Spleen (tissue), 11 donors: ENCODE results near the gene DDX21. TPM values are rescaled to one million over a fixed set of nuclear protein-coding genes. Genes with fewer than 3 reads are reported as not detected.

Experiments
- DNase-seq: peaks from one replicate; pipeline ENCODE4 v3.0.0-alpha.2; 2020
- H3K27ac ChIP-seq, 8 donors: fragments of 200-600 bp; sonication (generic) in 7 of 8; 1 replicate in 4 of 8; 2 replicates in 4 of 8; pipeline versions ENCODE4 v1.5.0 to v1.8.0; 2016 to 2021; ENCODE audit warnings: inconsistent platforms in 4 of 8, mild to moderate bottlenecking in 4 of 8, moderate library complexity in 1 of 8
- H3K27me3 ChIP-seq, 7 donors: fragments of 200-600 bp; sonication (generic) in 6 of 7; replicated peaks in 1 of 7; 1 replicate in 4 of 7; 2 replicates in 3 of 7; pipeline versions ENCODE4 v1.5.0 to v1.8.0; 2016 to 2021; ENCODE audit warnings: inconsistent platforms in 3 of 7, mild to moderate bottlenecking in 1 of 7
- H3K36me3 ChIP-seq, 6 donors: fragments of 200-600 bp; sonication (generic) in 5 of 6; 1 replicate in 4 of 6; 2 replicates in 2 of 6; pipeline versions ENCODE4 v1.5.0 to v1.8.0; 2016 to 2021; ENCODE audit warnings: inconsistent platforms in 2 of 6
- H3K4me1 ChIP-seq, 6 donors: fragments of 200-600 bp; sonication (generic) in 5 of 6; 1 replicate in 3 of 6; 2 replicates in 3 of 6; pipeline versions ENCODE4 v1.5.0 to v1.8.0; 2016 to 2021; ENCODE audit warnings: inconsistent platforms in 3 of 6
- H3K4me3 ChIP-seq, 8 donors: fragments of 200-600 bp; sonication (generic) in 7 of 8; 1 replicate in 4 of 8; 2 replicates in 4 of 8; pipeline versions ENCODE4 v1.5.0 to v1.8.0; 2016 to 2021; ENCODE audit warnings: inconsistent platforms in 4 of 8, mild to moderate bottlenecking in 4 of 8, moderate library complexity in 2 of 8
- H3K9me3 ChIP-seq, 8 donors: fragments of 200-600 bp; sonication (generic) in 7 of 8; 1 replicate in 4 of 8; 2 replicates in 4 of 8; pipeline versions ENCODE4 v1.5.0 to v1.8.0; 2016 to 2021; ENCODE audit warnings: inconsistent platforms in 4 of 8
- POLR2A ChIP-seq, 3 donors: fragments of 450-650 bp; IDR thresholded peaks; one replicate each; pipeline ENCODE4 v1.5.1; 2017; ENCODE audit warnings: antibody characterized with exemption in 3 of 3, mild to moderate bottlenecking in 1 of 3
- POLR2AphosphoS5 ChIP-seq, 3 donors: sonication (generic); formaldehyde crosslinking; IDR thresholded peaks; one replicate each; pipeline ENCODE4 v1.5.1; 2017; ENCODE audit warnings: antibody characterized with exemption in 3 of 3
- WGBS, 5 donors: extraction: QIAGEN DNeasy Blood & Tissue Kit in 3 of 5; methylation state at CpG; one replicate each; pipeline versions ENCODE4 v1.1.5 to v1.1.7; 2013 to 2018; 5-methylcytosine and 5-hydroxymethylcytosine counted together
- intact Hi-C: fragments of 100-400 bp; cut with DNase I; formaldehyde crosslinking; loops from one replicate; pipeline ENCODE4 v1.15.0; 2023; ENCODE audit warnings: low total_unique reads
- polyA plus RNA-seq, 3 donors: library from polyadenylated mRNA; stranded (reverse); fragments of 200-250 nt; gene quantifications; one replicate each; pipeline ENCODE4 v1.2.1, GENCODE V29; 2013
- total RNA-seq, 7 donors: library from RNA; depleted of rRNA in 3 of 7; stranded (reverse); fragments of >200 nt in 3 of 7; fragmentation: NEBNext Ultra II Directional in 4 of 7; extraction: Animal tissue kit (Norgen Biotek cat#: 25700) in 4 of 7; gene quantifications; one replicate each; pipeline versions ENCODE4 v1.1.0 to v1.2.1, GENCODE V29; 2016 to 2021
- TF ChIP-seq, protein P1 (sequence below), 11 experiments: fragments of 200-600 bp in 7 of 11; fragments of 450-650 bp in 4 of 11; sonication (generic) in 4 of 11; IDR thresholded peaks in 8 of 11; conservative IDR thresholded peaks in 3 of 11; 1 replicate in 7 of 11; 2 replicates in 4 of 11; pipeline versions ENCODE4 v1.4.0 to v1.8.0; 2016 to 2021; ENCODE audit warnings: antibody characterized with exemption in 11 of 11, inconsistent platforms in 4 of 11, mild to moderate bottlenecking in 1 of 11
- donor health status: healthy with polysubstance abuse.
- donor health status: DM: no; HTN: no; CAD: no; lungs with moderate emphysema.
- donor health status: DM: no; HTN: no; CAD: no.
- donor health status: Bipolar disorder and iron deficiency.
- donor health status: healthy.
- donor health status: DM: no; HTN: no; CAD: no.
- donor health status: DM: yes; HTN: yes; CAD: no.

Gene DDX21
- total and polyA plus RNA-seq, 10 donors = 15.7 to 70.0 (median 49.0) TPM

GRCh38 chr10:68981074-68981473, 25.1 kb downstream of the DDX21 start:
- Histone ChIP-seq H3K9me3 (no peaks in the 10 kb centered on the region), H3K4me3 (no peak overlapping the region), H3K36me3 (peaks cover 0 to 100% (median 88%) of the 10 kb centered on the region in 6 donors), H3K27me3 (no peaks in the 10 kb centered on the region), H3K27ac (no peak overlapping the region), H3K4me1 (no peaks in the 10 kb centered on the region)
- intact Hi-C loops = no loop called here
- TF ChIP-seq, protein P1, sequence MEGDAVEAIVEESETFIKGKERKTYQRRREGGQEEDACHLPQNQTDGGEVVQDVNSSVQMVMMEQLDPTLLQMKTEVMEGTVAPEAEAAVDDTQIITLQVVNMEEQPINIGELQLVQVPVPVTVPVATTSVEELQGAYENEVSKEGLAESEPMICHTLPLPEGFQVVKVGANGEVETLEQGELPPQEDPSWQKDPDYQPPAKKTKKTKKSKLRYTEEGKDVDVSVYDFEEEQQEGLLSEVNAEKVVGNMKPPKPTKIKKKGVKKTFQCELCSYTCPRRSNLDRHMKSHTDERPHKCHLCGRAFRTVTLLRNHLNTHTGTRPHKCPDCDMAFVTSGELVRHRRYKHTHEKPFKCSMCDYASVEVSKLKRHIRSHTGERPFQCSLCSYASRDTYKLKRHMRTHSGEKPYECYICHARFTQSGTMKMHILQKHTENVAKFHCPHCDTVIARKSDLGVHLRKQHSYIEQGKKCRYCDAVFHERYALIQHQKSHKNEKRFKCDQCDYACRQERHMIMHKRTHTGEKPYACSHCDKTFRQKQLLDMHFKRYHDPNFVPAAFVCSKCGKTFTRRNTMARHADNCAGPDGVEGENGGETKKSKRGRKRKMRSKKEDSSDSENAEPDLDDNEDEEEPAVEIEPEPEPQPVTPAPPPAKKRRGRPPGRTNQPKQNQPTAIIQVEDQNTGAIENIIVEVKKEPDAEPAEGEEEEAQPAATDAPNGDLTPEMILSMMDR (IDR thresholded peaks at IDR 0.05 in 8 of 11, conservative IDR thresholded peaks at IDR 0.05 in 3 of 11) = no peak
- TF ChIP-seq POLR2AphosphoS5 (IDR thresholded peaks at IDR 0.05) (no peak), POLR2A (IDR thresholded peaks at IDR 0.05) (no peak)
- WGBS, 5 donors = 94 to 100% (median 97%) methylated on average over 1 of the region's 1 CpG
- no peak for DNase-seq

DNA sequence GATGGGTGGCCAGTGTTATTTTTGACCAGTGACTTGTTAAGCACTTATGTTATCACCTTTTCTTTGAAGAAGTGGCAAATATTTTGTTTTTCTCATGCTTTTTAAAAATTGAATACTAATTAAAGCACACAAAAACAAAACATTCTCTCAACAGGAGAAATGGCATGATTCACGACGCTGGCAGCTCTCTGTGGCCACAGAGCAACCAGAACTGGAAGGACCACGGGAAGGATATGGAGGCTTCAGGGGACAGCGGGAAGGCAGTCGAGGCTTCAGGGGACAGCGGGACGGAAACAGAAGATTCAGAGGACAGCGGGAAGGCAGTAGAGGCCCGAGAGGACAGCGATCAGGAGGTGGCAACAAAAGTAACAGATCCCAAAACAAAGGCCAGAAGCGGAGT, 26.4 kb downstream of the DDX21 start:
- Histone ChIP-seq H3K36me3 (peaks cover 0 to 89% (median 75%) of the 10 kb centered on the region in 6 donors), H3K9me3 (no peaks in the 10 kb centered on the region), H3K27ac (no peak overlapping the region), H3K4me3 (no peak overlapping the region), H3K4me1 (peaks cover 0 to under 1% (median 0%) of the 10 kb centered on the region in 6 donors), H3K27me3 (no peaks in the 10 kb centered on the region)
- no peak for TF ChIP-seq POLR2A (IDR thresholded peaks at IDR 0.05)
- TF ChIP-seq POLR2AphosphoS5 (IDR thresholded peaks at IDR 0.05) = no peak
- TF ChIP-seq, protein P1 (IDR thresholded peaks at IDR 0.05 in 8 of 11, conservative IDR thresholded peaks at IDR 0.05 in 3 of 11) = no peak
- DNase-seq = no peak
- intact Hi-C loops = no loop called here
- WGBS, 5 donors = 93 to 95% (median 94%) methylated on average over 11 of the region's 11 CpGs

DNA sequence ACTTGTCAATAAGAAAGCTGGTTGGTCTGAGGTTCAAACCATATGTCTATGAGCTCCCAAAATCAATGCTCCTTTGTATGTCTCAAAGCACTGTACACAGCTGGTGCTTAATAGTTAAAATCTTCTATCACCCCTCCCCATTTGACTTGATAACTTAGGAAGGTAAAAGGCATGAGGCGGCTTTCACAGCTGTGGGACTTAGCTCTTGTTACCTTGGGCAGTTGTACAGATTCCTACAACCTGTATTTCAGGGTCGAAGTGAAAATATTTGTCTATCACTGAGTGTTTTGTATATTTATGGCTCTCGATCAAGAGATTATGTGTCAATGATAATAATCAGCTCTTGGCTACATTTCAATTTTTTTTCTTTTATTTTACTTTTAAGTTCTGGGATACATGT, 31.6 kb downstream of the DDX21 start:
- Histone ChIP-seq H3K27me3 (no peaks in the 10 kb centered on the region), H3K36me3 (peaks cover 0 to 36% (median 29%) of the 10 kb centered on the region in 6 donors), H3K4me3 (peak overlapping the region in 2 of 8 donors; percentile 73 to 84), H3K9me3 (no peaks in the 10 kb centered on the region), H3K4me1 (peaks cover 23 to 48% (median 41%) of the 10 kb centered on the region in 6 donors), H3K27ac (no peak overlapping the region)
- intact Hi-C loops = no loop called here
- TF ChIP-seq POLR2A (IDR thresholded peaks at IDR 0.05) (no peak), POLR2AphosphoS5 (IDR thresholded peaks at IDR 0.05) (no peak)
- TF ChIP-seq, protein P1 (IDR thresholded peaks at IDR 0.05 in 8 of 11, conservative IDR thresholded peaks at IDR 0.05 in 3 of 11) = no peak
- no peak for DNase-seq
- WGBS, 5 donors = 87 to 91% (median 88%) methylated on average over 3 of the region's 3 CpGs

GRCh38 chr10:68988530-68989316, 32.8 kb downstream of the DDX21 start, which contains the start of gene KIFBP:
TSS of gene KIFBP (plus strand) at chr10:68988803. CDS start at chr10:68988833, 30 bp downstream.
- TF ChIP-seq POLR2A (IDR thresholded peaks at IDR 0.05) (peak in 2 of 3 donors; percentile 15 to 60), POLR2AphosphoS5 (IDR thresholded peaks at IDR 0.05) (peak; percentile 86 to 97 (median 95))
- TF ChIP-seq, protein P1 (IDR thresholded peaks at IDR 0.05 in 8 of 11, conservative IDR thresholded peaks at IDR 0.05 in 3 of 11) = peak in 9 of 11 experiments; percentile 23 to 64 (median 51)
- Histone ChIP-seq H3K36me3 (peaks cover 0 to 25% (median 18%) of the 10 kb centered on the region in 6 donors), H3K27me3 (no peaks in the 10 kb centered on the region), H3K9me3 (no peaks in the 10 kb centered on the region), H3K27ac (peak within 1 kb of the TSS; percentile 61 to 89 (median 86)), H3K4me3 (peak within 1 kb of the TSS; percentile 73 to 99 (median 92)), H3K4me1 (peaks cover 27 to 59% (median 52%) of the 10 kb centered on the region in 6 donors)
- WGBS, 5 donors = 0 to 1% (median 0%) methylated on average over 36 to 62 of the region's 62 CpGs
- intact Hi-C loops = no loop called here
- peak; percentile 95 for DNase-seq
